Activated naive CD8-positive, alpha-beta T cell treated with anti-CD3 and anti-CD28 coated beads, Interleukin-2, amount 50 U/mL, for 16 hours (primary cell): ENCODE measurements around the gene C6orf132.
"Not testable (repeated sequence)": the region's sequence is repeated elsewhere in the genome, so short reads cannot be mapped to it uniquely, and the experiment has no call there.

Experiments
- DNase-seq: peaks from one replicate; pipeline ENCODE4 v3.0.0-alpha.2; 2020; ENCODE audit warnings: low read depth, low spot score

Gene C6orf132, protein sequence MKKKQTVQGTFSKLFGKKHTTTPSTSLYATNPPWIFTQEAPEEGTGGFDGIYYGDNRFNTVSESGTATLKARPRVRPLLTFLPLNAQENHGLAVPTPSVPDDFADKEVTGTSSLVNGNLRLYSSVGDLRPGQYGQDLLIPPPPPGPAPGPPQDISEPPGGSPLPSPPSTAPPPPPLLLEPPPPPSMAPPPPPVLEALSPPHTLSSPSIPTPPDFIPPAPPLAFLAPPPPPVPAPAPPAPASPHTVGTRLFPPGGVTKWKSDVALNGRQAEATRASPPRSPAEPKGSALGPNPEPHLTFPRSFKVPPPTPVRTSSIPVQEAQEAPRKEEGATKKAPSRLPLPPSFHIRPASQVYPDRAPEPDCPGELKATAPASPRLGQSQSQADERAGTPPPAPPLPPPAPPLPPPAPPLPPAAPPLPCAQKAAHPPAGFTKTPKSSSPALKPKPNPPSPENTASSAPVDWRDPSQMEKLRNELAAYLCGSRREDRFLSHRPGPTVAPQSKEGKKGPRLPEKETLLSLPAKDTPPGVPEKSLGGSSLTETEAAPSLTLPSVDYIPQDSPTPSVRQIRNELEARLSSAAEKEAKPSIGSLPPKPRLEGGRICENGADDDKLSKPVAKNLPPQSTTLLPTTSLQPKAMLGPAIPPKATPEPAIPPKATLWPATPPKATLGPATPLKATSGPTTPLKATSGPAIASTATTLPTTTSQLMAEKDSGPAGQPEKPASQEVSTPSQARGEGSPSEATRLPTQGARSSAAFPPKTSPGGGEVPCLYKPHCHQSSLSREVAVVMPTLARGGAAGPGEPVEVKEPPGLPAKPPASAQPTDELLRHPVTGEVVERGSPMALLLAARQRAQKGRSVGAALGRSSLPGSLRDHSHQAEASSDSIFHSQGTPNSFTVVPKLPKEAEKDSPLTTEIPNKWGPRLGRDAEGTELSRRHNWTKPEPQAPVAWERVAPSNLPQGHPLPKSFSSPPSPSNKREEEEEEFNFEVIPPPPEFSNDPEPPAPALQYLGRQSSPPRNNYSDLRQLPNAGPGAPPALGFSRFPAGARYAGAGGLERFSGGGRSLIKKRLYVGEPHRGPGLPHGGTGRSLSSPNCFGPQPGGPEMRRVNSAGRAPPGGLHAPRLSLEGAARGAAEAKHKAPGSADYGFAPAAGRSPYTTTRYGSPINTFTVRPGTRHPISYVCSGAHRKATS

DNA sequence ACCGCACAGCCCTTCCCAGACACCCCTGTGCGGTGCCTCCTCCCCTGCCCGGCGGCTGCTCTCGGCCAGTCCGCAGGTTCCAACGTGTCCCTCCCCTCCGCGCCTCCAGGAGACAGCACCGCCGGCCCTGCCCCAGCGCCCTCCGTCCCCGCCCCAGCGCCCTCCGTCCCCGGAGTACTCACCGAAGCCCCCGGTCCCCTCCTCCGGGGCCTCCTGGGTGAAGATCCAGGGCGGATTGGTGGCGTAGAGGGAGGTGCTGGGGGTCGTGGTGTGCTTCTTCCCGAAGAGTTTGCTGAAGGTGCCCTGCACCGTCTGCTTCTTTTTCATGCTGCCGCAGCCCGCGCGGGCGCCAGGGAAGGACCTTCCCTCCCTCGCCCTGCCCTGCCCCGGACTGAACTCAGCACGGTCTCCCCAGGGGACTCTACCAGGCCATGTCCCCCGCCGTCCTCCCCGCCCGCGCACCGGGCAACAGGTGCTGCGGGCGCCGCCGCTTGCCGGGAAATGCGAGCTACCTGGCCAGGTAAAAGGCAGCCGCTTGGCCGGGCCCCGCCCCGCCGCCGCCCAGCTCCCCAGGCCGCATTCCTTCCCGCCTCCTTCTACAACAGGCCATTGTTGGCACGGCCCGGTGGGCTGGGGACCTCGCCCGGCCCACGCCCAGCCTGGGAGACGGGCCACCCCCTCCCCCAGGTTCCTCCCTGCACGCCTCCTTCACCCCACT is at the start of gene C6orf132:
Gene C6orf132, minus strand, starts transcription at position 503 of the 718 bp plus-strand sequence. Its CDS starts 176 bp downstream, at position 327.
- DNase-seq = no peak

DNA sequence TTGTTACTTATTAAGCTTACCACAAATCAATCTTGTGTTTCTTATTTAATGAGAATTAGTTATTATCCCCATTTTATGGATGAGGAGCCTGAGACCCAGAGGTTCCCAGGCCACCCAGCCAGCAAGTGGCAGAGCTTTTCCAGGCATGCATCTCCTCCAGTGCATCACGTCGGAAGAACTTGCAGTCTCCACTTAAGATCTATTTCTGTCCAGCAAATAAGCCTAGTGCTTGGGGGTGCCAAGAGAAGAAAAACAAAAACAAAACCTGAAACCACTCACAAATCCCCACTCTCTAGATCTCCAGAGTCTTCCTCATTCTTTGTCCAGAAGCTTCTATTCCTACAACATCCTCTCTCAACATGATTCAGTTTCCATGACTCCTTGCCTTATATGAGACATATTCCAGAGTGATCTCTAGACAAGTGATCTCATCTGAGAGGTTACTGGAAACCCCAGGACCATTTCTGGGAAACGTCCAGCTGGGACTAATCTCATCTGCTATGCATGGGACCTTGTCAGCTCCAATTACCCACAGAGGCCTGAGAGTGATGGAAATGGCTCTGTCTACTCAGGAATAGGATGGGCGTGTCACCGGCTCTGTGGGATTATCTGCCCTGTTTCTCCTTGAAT is 48.2 kb upstream of the C6orf132 start:
- DNase-seq = no peak

DNA sequence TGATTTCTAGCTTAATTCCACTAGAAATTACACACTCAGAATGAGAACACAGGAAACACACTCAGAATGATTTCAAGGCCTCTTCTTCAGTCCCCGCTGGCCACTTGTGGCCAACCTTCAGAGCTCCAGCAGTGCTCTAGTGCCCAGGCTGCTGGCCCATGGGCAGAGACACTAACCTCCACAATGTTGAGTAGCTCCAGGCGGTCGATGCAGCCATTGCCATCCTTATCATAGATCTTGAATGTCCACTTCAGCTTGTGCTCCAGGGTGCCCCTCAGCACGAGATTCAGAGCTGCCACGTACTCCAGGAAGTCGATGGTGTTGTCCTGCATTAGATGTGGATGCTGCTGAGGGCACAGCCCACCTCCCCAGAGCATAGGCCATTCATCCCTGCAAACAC is 46.0 kb upstream of the C6orf132 start:
- DNase-seq = no peak

DNA sequence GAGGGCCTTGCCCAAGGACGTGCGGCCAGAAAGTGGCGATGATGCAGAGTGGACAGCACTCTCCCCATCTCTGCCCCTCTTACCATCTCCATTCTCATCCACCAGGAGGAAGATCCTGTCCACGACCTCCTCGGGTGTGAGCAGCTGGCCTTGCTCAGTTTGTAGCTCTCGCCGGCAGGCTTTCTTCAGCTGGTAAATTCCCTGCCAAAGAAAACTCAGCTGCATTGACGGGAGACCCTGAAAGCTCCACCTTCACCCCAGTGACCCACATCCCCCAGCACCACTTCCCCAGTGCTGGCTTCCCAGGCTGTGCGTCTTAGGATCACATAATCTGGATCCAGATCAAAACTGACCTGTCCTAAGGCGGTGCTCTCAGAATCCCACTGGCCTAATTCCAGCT is 43.2 kb upstream of the C6orf132 start:
- no peak for DNase-seq

DNA sequence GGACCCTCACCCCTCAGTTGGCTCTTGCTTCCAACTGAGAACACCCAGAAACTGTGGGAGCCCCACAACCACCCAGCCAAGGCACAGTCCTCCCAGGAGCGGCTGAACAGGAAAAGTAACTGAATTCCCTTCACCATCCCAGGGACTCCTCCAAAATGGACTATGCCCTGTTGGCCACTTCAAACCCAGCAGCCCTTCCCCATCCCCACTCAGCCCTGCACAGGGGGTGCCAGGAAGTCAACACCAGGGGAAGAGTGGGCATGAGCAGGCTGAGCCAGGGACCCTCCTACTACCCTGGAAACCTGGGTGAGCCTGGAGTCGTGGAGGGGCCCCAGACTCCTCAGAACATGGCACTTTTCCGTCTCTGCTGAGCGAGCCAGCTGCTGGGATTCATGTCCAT is 42.1 kb upstream of the C6orf132 start:
- no peak for DNase-seq

DNA sequence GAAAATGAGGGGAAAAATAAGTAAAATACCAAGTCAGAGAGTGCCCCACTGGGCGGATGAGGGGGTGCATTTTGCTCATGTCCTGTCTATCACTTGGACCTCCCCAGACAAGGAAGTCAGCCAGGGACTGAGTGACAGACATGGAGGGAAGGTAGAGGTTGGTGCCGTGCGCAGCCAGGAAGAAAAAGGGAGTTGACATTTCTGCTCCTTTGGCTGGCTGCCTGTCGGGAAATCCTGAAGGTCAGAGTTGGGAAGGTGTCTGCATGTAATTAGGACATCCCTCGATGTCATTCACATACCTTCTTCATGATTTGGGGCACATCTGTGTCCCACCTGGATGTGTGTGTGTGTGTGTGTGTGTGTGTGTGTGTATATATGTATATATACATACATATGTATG is 39.7 kb upstream of the C6orf132 start:
- DNase-seq = no peak

DNA sequence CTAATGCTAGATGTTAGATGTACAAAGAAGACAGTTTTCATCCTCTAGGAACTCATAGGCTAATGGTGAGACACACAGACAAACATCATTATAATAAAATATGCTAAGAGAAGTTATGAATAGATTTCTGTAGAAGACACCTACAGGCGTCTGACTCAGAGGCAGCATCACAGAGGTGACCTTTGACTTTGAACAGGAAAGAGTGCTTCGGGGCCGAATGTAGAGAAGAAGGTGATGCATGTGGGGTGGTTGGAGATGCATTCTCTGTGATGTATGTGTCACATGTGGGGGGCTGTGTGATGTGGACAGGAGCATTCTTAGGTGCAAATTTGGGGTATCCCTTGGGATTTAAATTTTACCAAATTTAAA is 37.5 kb upstream of the C6orf132 start:
- DNase-seq = no peak

DNA sequence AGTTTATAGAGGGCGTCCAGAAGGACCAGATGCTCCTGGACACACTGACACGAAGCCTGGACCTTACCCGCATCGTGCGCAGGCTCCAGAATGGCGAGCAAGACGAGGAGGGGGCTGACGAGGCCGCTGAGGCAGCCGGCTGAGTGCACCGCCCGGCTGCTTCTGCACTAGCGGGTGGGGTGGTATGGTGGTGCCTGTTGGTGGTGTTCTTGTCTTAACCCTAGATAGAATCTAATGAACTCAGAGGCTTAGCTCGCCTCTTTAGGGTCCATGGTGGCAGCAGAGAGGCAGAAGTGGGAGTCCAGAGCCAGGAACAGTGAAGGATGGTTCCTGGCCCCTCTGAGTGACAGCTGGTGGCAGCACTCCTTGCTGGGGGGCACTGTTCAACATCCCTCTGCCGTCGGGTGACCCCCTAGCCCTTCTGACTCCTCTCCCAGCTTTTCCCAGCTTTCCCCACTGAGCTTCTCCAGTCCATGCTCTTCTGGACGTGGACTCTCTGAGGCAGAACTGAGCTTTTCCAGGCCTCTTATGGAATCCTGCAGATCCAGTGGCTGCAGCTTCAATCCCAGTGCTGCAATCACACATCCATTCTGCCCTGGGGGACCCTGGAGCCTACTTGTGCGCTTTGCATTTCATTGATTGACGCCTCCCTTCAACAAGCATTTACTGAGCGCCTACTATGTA is 37.0 kb upstream of the C6orf132 start:
- no peak for DNase-seq

DNA sequence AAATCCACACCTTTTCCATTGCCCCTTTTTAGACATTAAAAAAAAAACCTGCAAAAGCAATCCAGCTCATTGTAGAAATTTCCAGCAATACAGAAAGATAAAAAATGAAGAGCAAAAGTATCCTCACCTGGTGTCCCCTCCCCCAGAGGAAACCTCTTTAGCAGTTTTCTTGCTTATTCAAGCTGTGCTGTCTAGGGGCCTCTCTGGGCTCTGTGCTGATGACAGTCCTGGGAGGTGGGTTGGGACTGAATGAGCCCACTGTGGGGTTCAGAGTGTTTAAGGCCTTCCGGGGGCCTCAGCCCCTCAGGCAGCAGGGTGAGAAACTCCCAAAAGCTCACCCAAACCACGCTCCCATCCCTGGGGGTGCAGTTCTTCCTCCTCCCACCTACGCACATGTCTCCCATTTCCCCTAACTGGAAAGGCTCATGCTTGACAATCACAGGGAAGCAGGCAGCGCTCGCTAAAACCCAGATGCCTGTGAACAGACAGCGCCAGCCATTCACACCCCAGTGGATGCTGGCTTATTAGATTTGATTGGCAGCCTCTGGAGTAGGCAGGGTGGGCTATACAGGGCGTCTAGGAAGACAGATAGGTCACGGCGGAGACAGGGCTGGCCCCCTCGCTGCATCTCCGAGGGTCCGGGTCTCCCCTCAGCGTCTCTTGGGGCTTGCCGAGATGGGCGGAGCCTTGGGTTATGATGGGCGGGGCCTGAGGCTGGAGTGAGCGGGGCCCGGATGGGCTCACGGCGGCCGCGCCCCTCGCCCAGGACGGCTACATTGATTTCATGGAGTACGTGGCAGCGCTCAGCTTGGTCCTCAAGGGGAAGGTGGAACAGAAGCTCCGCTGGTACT is 35.3 kb upstream of the C6orf132 start:
- DNase-seq = no peak

DNA sequence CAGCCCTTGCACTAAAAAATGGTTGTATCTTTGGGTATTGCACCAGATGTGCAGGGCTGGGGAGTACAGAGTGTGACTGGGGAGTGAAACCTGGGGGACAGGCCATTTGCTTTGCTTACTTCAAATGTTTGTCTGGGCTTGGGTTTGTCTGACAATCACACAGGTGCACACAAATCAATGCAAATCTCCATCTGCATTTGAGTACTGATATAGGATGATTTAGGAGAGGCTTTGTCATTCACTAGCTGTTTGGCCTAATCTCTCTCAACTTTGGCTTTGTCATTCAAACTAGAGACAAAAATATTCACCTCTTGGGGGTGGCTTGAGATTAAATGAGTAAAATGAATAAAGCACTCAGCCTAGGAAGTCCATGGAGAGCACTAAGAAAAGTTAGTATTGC is 34.6 kb upstream of the C6orf132 start:
- DNase-seq = no peak

DNA sequence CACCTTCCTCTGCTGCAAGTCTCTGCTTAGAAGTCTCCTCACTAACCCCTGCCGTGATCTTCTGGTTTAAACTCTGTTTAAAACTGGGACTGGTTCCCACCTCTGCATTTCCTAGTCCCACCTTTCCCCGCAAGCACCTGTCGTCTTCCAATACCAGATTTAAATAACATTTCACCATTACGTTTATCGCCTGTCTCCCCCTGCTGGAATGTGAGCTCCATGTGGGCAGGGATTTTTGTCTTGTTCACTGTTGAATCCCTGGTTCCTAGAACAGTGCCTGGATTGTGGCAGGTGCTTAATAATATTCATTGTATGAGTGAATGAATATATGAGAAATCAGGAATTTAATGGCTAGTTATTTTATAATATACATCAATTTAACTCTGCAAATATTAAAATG is 33.4 kb upstream of the C6orf132 start:
- DNase-seq = no peak

DNA sequence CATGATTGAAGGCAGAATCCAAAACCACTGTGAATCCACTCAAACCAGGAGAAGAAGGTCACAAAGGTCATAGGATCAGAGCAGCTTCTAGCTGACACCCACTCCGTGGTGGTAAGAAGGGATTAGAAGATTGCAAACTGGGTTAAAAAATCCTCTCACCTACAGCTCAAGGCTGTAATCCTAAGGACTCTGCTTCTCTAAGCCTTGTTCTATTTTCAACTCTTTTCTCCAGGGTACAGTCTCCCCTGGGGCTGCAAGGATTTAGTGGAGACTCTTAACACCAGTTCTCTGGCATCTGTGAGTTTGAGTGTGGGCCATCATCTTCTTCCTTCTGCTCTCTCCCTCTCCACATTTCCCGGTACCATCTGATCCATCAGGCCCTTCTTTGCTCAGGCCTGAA is 30.7 kb upstream of the C6orf132 start, which contains the start of gene GUCA1A:
Gene GUCA1A, plus strand, starts transcription at position 264 of the 400 bp plus-strand sequence. CDS start 250 bp downstream, outside the sequence.
- DNase-seq = no peak

DNA sequence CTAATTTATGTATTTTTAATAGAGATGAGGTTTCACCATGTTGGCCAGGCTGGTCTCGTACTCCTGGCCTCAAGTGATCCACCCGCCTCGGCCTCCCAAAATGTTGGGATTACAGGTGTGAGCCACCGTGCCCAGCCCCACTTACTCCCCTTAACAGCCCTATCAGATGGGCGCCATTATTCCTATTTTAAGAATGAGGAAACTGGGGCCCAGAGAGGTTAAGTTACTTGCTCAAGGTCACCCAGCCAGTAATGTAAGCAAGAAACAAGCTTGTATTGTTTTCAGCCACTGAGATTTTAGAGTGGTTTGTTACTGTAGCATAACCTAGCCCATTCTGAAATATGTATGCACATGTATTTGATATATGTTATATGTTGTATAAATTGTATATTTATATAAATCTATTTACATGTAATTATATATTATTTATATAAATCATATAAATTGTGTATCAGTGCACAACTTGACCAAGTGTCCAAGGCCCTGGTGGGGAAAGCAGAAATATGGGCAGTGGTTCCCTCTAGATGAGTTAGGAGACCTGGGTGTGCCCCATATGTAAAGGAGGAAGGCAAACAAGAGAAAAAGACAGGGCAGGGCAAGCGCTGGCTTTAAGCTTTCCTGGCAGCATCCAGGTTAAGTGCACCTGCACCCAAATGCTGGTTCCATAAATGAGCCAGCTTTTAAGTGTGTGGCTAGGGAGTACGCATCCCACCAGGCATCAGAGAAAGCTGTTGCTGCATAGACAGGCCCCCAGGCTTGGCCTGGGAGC is 29.6 kb upstream of the C6orf132 start:
- no peak for DNase-seq

DNA sequence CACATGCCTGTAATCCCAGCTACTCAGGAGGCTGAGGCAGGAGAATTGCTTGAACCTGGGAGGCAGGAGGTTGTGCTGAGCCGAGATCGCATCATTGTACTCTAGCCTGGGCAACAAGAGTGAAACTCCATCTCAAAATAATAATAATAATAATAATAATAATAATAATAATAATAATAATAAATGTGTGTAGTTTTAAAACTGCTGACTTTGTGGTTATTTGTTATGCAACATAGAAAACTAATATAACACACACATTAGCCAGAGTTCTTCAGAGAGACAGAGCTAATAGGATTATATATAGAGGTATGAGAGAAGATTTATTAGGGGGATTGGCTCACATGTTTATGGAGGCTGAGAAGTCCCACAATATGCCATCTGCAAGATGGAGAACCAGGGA is 27.4 kb upstream of the C6orf132 start:
- DNase-seq = not testable (repeated sequence)

DNA sequence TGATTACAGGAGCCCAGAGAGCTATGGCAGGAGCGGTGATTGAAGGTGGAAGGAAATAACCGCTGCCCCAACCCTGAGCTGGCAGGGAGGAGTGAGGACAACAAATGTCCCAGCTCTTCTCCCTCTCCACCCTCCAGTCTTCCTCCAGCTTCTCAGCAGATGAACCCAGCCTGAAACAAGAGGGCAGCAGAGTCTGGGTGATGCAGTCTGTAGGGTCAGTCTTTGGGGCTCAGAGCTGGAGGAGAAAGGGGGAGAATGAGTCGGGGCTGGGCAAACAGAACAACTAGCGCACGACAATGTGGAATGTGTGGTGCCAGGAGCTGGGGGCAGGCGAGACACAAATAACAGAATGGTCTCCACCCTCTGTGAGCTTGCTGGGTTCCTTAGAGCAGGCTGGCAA is 26.2 kb upstream of the C6orf132 start:
- no peak for DNase-seq

DNA sequence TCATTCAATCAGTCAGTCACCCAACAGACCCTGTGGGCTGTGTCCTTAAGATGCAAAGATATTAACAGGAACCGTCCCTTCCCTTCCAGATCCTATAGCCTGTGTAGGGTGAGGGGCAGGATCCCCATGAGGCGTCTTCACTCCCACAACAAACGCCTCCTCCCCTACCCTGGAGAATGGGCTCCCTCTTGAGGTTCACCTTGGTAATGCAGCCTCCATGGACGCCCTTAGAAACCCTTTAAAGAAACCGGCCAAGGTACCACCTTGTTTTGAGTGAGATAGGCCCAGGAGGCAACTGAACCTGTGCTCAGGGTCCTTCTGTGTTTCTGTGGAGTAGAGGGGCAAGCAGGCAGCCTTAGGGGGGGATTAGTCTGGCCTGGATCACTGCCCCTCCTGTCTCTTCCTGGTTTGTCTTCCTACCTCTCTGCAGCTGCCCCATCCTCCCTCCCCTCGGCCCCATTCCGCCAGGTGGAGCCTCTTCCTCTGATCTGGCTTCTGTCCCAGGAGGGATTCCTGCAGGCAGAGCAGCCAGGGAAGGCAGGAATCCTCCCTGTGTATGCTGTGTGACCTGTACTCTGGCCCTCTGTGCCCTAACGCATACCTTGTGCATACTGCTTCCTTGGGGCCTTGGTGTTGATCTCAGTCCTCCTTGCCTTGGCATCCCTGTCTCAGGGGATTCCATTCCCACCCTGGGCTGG is 24.2 kb upstream of the C6orf132 start:
- peak; percentile 68 for DNase-seq

DNA sequence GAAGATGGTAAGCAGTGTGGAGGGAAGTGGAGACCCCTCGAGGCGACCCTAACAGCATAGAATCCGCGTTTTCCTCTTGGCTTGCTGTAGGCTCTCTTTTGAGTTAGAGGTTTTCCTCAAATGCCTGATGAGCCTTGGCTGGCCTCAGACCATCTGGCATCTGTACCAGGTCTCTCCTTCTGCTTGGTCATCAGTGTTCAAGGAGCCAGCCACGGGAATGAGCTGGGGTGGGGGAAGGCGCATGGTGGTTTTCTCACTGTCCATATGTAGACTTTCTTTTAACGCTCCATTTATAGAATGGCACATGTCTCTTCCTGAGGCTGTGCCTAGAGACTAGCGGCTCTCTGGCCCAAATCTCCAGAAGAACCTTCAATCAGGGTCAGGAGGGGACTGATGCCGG is 22.6 kb upstream of the C6orf132 start:
- no peak for DNase-seq

DNA sequence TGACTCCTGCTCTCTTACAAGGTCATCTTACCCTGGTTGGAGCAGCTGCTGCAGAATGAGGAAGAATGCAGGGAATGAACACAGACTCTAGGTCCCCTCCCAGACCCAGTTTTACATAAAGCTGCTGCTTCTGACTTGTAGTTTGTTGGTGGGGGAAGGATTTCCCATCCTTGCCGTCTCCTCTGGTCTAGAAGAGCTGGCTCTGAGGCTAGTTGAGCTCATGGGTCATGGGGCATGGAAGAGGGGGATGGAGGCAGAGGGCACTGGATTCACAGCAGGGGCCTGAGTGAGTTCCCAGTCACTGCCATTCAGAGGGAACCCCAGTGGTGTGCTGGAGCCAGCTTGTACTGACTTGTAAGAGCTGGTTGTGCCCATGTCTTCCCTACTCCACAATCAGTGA is 21.6 kb upstream of the C6orf132 start:
- no peak for DNase-seq
